Measurements from ENCODE around the gene ANO4.

ANO4 gene

DNA sequence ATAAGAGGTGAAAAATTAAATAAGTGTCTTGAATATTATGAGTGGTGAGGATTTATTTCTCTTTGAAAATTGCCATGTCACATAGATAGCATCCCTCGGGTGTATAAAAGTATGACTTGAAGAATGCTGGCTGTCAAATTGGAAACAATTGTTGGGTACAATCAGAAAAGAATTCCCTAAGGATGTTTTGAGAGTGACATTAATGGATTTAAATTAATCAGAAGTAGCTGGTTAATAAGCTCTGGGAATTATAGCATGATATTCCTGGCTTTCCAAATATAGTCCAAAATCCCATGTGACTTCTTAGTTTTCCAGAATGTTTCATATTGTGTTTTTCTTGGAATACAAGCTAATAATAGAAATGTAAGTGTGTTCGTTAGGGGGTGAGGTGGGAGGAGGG, 196.5 kb downstream of the ANO4 start:
- DNase-seq (ENCODE audit: low read depth): no peak

DNA sequence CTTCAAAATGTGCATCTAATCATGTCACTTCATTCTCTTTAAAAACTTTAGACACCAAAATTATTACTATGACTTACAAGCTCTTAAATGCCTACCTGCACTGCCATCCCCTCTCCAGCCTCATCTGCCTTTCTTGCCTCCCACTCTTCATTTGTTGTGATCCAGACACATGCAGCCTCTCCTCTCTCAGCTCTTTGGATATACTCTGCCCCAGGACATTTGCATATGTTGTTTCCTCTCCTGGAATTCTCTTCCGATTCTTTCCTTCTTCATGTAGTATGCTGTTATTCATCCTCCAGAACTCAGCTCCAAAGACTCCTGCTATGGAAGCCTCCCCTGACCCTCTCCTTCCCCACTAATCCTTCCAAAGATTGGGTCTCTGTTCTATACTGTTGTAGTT, 197.6 kb downstream of the ANO4 start:
- no peak for DNase-seq (ENCODE audit: low read depth)

DNA sequence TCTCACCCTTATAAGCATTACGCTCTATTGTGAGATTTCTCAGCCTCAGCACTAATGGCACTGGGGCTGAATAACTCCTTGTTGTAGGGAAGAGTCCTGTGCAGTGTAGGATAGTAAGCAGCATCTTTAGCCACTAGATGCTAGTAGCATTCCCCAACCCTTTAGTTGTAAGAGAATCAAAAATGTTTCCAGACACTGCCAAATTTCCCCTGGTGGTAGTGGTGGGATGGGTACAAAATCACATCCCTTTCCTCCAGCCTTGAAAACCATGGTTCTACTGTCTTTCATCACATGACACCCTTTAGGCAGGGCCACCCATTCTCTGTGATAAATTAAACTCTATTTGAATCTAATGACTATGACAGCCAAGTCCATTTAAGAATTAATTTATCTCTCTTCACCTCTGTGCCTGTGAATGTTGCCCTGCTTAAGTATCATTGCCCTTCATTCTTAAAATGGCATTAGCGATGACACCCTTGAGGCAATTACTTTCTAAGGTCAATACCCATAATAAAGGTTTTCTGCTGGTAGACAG, 199.4 kb downstream of the ANO4 start:
- no peak for DNase-seq (ENCODE audit: low read depth)

DNA sequence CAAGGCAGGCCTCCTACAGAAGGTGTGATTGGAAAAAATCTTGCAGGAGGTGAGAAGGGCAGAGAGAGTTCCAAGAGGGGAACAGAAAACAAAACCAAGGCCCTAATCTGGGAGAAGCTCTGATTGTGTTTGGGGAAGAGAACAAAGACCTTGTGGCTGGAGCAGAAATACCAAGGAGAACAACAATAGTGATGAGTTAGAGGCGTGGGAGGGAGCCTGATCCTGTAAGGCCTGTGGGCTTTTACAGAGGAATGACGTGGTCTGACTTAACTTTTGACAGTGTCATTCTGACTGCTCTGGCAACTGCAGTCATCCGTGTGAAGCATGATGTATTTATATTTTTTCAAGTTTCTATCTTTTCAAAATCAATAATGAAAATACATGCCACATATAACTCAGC, 200.6 kb downstream of the ANO4 start:
- DNase-seq (ENCODE audit: low read depth): no peak

DNA sequence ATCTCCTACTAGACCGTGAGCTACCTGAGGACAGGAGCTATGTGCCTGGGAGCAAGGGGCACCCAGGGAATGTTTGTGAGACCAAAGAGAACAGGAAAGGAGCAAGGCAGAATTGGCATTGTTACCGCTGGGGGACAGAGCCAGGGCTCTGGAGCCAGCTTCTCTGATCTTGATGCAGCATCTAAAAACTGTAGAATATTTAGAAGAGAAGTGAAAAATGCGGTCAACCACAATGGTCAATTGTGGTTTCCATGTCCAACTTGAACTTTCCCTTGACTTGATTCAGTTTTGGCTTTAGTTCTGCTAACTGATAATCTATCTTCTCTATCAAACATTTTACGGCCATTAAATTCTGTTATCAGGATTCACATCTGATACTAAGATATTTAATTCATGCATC, 201.2 kb downstream of the ANO4 start:
- DNase-seq (ENCODE audit: low read depth): no peak

DNA sequence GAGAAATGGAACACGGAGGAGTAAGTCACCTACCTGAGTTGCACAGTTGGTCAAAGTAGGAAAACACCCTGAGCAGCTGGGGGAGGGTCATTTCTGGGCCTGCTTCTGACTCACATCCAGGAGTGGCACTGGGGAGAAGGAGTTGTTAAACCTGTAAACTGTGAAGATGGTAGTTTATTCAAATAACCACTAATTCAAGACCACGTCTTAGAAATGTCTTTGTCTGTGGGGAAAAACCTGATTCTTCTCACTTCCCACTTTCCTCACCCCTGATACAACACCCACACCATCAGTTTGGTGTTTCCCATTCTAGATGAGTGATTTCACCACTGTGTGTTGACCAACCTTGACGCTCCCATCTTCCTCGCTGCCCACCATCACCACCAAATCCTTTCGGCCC, 207.1 kb downstream of the ANO4 start:
- DNase-seq (ENCODE audit: low read depth): no peak

DNA sequence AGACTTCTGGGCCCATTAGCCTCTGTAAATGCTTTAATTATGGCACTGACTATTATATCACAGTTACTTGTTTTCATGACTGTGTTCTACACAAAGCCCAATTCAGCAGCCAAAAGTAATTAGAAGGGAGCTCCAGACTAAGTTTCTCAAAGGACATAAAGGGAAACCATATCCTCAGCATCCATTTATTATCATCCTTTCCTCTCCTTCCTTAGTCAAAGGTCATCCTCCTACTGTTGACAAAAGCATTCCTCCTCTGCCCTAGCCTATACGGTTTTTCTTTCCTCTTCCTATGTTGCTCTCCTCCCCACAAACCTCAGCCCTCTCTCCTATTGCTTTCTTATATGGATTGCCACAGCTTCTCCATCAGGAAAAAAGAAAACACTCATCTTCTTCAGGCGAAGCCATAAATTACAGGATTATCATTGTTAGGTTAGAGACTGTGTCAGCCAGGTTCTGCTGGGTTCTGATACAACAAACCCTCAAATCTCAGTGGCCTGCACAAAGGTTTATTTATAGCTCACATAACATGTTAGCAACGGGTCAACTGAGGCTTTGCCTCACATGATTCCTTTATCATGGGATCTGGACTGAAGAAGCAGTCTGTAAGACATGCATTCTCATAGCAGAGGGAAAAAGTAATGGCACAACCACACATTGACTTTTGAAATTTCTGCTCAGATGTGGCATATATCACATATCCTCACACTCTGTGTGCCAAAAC, 208.3 kb downstream of the ANO4 start:
- DNase-seq (ENCODE audit: low read depth): no peak

DNA sequence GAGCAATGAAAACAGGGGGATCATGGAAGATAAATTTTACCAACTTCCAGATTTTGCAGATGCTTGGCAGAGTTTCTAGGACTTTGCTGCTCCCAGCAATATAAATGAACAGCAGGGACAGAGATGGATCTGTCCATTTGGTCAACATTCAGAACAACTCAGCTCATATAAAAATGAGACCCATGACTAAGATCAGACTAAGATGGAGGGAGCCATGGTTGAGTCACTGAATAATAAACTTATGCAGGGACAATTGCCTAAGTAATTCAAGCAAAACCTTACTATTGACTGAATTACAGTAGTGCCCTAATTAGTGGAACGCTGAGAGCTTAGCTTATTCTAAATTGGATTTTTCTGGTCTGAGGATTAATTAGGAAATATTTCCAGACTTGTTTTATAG, 210.3 kb downstream of the ANO4 start:
- no peak for DNase-seq (ENCODE audit: low read depth)

DNA sequence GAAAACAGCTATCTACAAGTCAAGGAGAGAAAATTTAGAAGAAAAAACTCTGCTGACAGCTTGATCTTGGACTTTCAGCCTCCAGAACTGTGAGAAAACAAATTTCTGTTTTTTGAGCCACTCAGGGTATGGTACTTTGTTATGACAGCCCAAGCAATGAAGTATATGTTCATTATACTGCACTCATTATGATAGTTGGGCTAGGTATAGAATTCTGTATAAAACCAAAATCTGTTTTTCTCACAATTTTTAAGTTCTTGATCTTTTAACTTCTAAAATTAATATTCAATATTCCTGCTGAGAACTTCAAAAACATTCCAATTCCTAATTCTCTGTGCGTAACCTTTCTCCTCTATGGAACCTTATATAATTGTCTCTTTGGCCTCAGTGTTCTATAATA, 214.7 kb downstream of the ANO4 start:
- no peak for DNase-seq (ENCODE audit: low read depth)

DNA sequence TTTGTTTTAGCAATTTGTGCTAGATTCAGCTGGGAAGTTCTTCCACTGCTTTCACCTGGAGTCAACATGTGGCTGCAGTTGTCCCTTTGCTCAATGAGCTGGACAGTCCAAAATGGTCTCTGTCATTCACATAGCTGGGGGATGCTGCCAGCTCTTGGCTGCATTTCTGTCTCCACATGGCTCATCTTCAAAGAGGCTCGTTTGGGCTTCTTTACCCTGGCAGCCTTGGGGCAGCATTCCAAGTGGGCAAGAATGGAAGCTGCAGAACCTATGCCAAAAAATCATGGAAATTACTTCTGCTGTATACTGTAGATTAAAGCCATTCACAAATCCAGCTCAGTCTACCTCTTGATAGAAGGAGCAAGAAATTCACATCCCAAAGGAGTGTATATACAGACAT, 216.3 kb downstream of the ANO4 start:
- DNase-seq (ENCODE audit: low read depth): no peak

DNA sequence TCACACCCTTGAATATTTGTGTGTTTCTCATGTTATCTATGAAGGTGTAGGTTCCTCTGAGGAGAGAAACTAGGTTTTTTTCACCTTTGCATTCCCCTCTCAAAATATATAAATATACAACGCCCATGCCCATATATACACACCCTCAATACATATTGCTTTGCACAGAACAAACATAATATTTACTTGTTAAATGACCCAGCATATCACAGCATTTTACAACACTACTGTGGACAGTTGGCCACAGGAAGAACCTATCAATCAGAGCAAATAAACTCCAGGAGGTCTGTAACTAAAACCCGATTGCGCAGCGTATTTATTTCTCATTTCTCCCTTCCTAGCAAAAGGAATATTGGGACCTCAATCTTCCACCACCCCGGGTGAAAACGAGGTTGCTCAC, 219.4 kb downstream of the ANO4 start:
- no peak for DNase-seq (ENCODE audit: low read depth)

DNA sequence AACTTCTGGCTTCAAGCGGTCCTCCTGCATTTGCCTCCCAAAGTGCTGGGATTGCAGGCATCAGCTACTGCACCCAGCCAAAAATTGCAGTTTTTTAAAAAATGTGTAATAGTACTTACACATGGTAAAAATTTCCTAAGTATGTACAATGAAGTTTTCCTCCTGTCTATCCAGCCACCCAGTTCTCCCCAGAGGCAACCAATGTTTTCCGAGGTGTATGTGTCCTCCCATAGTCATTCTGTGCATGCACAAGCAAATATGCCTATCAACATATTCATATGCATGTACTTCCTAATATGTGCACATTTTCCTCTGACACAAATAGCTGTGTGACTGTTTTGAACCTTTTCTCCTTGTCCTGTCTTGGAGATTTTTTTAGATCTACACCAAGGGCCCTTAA, 220.5 kb downstream of the ANO4 start:
- no peak for DNase-seq (ENCODE audit: low read depth)

DNA sequence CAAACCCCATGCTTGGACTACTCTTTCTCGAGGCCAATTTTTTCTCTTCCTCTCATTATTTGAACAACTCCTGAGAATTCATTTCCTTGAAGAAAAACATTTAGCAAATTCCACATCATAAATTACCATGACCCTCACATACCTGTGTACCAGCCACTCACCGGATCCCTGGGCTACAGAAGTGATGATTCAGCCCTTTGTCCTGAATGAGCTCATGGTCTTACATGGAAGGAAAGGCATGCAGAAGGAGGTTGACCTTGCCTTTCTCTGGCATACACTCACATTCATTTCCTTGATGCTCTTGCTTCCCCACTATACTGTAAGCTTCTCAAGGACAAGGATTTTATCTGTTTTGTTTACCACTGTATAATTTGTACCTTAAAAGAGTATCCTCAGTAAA, 224.0 kb downstream of the ANO4 start:
- DNase-seq (ENCODE audit: low read depth): no peak

DNA sequence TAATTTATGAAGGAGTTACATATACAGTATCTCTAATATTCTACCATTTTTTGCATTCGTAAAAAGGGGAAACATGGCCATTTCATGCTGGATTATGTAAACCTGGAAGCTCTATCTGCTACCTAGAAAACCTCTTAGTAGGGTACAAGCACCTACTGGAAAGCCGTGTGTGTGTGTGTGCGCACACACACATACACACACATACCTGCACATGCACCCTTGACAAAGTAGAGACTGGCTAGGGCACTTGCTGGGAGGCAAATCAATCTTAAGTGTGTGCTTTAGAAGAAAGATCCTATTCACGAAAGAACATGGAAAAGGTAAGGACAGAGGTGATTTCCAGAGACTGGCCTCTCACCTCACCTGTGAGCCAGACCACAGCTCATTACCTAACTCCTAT, 224.6 kb downstream of the ANO4 start:
- no peak for DNase-seq (ENCODE audit: low read depth)

DNA sequence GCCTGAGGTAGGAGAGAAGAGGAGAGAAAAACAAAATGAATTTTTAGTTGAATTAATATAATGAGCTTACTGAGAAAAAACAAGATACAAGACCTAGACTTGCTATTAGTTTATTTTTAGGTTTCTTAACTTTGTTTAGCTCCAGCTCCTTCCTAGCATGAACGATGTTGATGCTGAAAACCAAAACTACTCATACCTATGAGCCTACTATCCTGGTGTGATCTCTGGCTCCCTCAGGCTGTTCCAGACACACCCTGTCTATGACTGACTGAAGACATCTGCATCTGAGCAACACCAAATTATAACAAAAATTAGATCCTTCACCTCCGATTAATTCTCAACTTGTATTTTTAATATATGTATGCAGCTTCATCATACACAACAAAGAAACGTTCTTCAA, 225.1 kb downstream of the ANO4 start:
- no peak for DNase-seq (ENCODE audit: low read depth)

DNA sequence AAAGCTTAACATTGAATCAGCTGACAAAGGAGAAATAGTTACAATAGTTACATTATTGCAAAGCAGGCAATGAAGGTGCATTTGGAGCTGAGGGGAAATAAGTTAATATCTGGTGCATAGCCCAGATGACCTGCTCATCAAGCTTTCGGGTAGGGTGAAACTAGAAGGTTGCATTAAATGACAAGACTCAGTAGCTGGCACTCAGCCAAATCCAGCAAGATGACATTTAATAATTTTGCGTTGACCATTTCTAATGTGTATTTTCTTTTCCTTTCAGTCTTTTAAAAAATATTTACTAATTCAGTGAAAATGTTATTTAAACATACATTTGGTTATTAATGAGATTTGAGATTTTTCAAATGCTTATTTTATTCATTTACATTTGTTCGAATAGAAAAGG, 226.9 kb downstream of the ANO4 start:
- DNase-seq (ENCODE audit: low read depth): no peak

DNA sequence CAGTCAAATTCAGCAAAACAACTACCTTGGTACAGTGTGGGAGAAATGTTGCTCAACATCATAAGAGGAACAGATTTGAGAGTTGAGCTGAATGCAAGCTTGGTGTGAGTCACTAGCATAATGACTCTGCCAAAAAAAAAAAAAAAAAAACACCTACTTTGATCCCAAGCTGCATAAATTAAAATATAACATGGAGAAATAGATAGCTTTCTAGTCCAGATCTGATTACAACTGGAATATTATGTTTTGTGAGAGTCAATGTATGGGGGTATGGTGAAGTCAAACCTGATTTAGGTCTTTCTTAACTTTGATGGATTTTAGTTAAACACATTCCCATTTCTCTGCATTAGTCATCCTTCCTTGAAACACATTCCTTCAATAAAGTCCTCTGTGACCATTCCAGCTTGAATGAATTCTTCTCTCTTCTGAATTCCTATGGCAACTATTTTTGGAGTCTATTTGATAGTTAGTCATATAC, 227.4 kb downstream of the ANO4 start:
- no peak for DNase-seq (ENCODE audit: low read depth)

DNA sequence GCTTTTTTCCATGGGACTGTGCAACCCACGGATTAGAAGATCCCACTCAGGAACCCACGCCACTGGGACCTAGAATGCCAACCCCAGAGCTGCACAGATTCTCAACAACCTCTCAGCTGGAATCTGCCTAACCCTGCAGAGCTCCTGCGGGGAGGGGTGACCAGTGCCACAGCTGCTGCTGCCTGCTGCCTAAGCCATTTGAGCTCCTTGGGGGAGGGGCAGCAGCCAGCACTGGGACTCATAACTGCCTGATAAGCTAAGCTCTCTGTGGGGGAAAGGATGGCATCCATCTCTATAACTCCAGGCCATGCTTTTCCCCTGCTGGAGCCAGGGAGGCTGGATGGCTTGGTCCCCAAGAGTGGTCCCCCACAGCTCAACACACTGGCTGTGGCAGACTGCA, 232.6 kb downstream of the ANO4 start:
- no peak for DNase-seq (ENCODE audit: low read depth)

DNA sequence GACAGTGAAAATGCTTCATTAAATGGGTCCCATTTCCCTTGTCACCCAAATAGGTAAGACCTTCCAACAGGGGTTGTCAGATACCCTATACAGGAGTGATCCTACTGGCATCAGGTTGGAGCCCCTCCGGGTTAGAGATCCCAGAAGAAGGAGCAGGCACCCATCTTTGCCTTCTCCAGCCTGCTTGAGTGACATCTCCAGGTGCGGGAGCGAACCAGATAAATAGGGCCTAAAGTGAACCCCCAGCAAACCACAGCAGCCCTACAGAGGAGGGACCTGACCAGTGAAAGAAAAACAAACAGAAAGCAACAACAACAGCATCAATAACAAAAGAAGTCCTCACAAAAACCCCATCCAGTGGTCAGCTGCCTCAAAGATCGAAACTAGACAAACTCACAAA, 233.2 kb downstream of the ANO4 start:
- no peak for DNase-seq (ENCODE audit: low read depth)

DNA sequence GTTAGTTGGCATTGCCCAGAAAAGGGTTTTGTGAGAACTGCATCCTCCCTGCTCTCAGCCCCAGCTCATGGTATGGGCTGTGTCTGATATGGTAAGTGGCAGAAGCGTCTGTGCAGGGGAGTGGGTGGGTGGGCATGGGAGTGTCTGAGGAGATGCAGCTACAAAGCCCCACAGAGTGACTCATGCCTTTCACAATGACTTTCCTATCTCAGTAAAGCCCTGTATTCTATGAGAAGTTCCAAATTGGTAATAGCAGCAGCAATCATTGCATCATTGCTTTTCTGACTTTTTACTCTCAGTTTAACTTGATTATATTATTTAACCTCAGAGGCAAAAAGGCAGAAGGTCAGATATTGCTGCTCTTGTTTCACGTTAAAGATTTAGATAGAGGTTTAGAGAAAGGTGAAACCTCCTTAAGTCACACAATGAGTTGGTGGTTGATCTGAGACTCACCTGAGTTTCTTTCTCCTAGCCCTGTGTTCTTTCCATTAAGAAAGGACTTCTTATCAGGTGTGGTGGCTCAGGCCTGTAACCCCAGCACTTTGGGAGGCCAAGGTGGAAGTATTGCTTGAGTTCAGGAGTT, 243.8 kb downstream of the ANO4 start:
- no peak for DNase-seq (ENCODE audit: low read depth)

DNA sequence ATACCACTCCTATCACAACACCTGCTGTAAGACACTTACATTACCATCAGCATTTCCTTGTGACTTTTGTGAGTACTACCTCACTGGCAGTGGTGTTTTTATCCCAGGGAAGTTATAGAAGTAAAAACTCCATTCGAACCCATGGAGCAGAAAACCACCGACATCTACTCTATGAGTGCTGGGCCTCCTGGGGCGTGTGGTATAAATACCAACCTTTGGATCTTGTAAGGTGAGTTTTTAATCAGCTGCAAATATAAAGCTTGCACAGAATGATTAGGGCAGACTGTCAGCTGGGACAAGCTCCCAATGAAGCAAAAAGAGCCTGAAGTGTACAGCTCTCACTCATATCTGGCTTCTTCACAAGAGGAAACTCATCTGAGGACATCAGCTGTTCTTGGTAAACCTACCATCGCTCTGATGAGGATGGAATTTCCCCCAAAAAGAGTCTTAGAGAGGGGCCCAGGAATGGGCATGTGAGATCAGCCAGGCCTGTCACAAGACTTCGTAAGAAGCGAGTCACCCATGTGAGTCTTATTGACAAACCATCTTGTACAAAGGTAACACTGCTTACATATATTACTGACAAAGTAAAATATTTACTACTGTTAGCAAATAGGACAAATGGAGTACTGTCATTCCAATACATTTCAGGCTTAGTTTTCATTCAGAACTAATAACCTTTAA, 245.4 kb downstream of the ANO4 start:
- DNase-seq (ENCODE audit: low read depth): no peak

DNA sequence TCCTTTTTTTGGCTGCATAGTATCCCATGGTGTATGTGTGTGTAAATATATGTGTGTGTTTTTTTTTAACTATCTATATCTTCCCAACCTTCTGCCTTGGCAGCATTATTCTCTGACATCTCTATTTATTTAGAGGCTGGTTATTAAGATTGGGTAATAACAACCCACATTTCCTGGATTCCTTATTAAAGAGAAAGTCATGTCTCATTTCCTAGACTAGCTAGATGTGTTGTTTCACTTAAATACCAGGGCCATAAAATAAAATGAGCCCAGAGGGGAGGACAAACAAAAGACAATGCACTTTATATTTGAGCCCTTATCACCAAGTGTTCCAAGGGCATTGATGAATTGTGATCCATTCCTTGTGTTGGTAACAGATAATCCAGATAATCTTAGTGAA, 246.4 kb downstream of the ANO4 start:
- DNase-seq (ENCODE audit: low read depth): no peak

DNA sequence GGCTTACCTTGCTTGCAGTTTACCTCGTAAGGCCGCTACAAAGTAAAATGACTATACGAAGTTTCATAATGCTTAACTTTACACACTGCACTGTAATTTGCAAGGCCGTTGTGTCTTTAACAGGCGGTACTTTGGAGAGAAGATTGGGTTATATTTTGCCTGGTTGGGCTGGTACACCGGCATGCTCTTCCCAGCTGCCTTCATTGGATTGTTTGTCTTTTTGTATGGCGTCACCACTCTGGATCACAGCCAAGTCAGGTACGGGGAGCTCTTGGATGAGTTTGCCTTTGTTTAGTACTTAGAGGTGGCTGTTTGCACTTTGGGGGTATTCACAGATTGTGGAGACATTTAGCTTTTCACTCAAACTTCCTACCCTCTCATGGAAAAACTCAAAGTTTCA, 247.6 kb downstream of the ANO4 start:
- DNase-seq (ENCODE audit: low read depth): no peak

All from activated T-helper 1 cell treated with Interleukin-2 at 50 U/mL for 16 hours (primary cell).